ENCODE data around the gene SPTBN1. TPM values are rescaled to one million over a fixed set of nuclear protein-coding genes. Genes with fewer than 3 reads are reported as not detected.

Gene SPTBN1
- total RNA-seq, 2 experiments from 2014 or later = 132 to 183 TPM

DNA sequence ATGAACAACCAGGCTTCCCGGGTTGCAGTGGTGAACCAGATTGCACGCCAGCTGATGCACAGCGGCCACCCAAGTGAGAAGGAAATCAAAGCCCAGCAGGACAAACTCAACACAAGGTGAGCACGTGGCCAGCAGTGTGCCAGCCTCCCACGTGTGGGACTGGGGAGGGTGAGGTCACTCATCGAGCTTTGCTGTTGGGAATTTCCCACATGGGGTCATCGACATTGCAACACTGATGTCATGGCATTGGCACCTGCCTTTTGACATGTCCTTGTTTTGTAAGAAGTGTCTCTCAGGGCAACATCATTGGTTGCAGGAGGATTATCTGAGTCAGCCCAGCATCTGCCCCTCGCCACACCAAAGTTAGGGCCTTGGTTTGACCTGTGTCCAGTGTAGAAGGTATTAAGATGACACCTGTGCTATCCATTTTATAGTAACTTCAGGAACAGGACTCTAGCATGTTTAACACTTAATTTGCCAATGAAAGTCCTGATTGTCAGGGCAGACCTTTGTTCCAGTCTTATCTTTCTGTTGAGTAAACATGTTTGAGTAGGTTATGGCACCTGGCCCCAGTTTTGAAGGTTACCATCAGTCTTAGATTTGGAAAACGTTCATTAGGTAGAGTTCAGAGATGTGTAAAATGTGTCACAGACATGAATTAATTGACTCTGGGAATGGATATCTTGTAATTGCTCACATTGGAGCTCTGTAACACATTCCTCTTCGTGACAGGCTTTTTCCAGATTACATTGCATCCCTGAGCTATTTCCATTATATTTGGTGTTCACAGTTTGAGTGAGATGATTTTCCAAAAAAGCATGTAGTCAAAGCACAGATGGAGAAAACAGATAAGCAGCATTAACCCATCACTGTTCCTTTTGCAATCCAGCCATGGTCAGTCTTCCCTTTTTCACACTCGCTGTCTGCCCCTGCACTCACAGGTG lies 174.1 kb downstream of the SPTBN1 start:
- Histone ChIP-seq H3K9me3 (ENCODE audit: low read length) (no peaks in the 10 kb centered on the region), H3K36me3 (ENCODE audit: insufficient read depth, low read length) (peaks cover 78% of the 10 kb centered on the region), H3K4me2 (ENCODE audit: low read length) (no peak overlapping the region), H3K4me1 (ENCODE audit: insufficient read depth, low read length, poor library complexity, severe bottlenecking) (peaks cover 80% of the 10 kb centered on the region), H4K20me1 (ENCODE audit: insufficient read depth, low read length) (no peaks in the 10 kb centered on the region), H3K27ac (ENCODE audit: low read depth, low read length, poor library complexity, severe bottlenecking) (no peak overlapping the region), H3K4me3 (ENCODE audit: low read depth, low read length, poor library complexity, severe bottlenecking) (no peak overlapping the region), H3K9me2 (ENCODE audit: insufficient read depth, low read length) (no peaks in the 10 kb centered on the region), H2AFZ (ENCODE audit: low read length) (no peak overlapping the region), H3K79me2 (ENCODE audit: insufficient read depth, low read depth, low read length) (no peaks in the 10 kb centered on the region; the same call in 1 of the 2 replicates)
- intact Hi-C loops (cut with micrococcal nuclease; ENCODE audit: unreplicated experiment) = loop anchor here (10.0 kb wide), 2 partner anchors 155 to 665 kb away; no protein-coding TSS in a partner anchor
- BruUV-seq (replicated peaks) = no TSS peak
- CTCF ChIA-PET (ENCODE audit: unreplicated experiment) = no interaction called here
- POLR2A ChIA-PET = interaction anchor here (0.6 to 2.3 kb wide), 4 partner anchors 11 to 102 kb away, joined by 3 to 9 read pairs (median 4); no protein-coding TSS in a partner anchor
- DNase-seq (ENCODE audit: low spot score) = no peak
- TF ChIP-seq, protein P1, sequence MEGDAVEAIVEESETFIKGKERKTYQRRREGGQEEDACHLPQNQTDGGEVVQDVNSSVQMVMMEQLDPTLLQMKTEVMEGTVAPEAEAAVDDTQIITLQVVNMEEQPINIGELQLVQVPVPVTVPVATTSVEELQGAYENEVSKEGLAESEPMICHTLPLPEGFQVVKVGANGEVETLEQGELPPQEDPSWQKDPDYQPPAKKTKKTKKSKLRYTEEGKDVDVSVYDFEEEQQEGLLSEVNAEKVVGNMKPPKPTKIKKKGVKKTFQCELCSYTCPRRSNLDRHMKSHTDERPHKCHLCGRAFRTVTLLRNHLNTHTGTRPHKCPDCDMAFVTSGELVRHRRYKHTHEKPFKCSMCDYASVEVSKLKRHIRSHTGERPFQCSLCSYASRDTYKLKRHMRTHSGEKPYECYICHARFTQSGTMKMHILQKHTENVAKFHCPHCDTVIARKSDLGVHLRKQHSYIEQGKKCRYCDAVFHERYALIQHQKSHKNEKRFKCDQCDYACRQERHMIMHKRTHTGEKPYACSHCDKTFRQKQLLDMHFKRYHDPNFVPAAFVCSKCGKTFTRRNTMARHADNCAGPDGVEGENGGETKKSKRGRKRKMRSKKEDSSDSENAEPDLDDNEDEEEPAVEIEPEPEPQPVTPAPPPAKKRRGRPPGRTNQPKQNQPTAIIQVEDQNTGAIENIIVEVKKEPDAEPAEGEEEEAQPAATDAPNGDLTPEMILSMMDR (conservative IDR thresholded peaks at IDR 0.05; ENCODE audit: low read length) = no peak
- no peak for TF ChIP-seq EZH2phosphoT487 (IDR thresholded peaks at IDR 0.05; ENCODE audit: borderline replicate concordance, low read depth, low read length)

DNA sequence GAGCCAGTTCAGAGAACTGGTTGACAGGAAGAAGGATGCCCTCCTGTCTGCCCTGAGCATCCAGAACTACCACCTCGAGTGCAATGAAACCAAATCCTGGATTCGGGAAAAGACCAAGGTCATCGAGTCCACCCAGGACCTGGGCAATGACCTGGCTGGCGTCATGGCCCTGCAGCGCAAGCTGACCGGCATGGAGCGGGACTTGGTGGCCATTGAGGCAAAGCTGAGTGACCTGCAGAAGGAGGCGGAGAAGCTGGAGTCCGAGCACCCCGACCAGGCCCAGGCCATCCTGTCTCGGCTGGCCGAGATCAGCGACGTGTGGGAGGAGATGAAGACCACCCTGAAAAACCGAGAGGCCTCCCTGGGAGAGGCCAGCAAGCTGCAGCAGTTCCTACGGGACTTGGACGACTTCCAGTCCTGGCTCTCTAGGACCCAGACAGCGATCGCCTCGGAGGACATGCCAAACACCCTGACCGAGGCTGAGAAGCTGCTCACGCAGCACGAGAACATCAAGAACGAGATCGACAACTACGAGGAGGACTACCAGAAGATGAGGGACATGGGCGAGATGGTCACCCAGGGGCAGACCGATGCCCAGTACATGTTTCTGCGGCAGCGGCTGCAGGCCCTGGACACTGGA lies 174.9 kb downstream of the SPTBN1 start:
- H3K27ac ChIP-seq (ENCODE audit: low read depth, low read length, poor library complexity, severe bottlenecking) = no peak overlapping the region
- ChIA-PET POLR2A (interaction anchor here (1.1 to 2.3 kb wide), 3 partner anchors 30 to 72 kb away, joined by 3 to 9 read pairs (median 6); no protein-coding TSS in a partner anchor), CTCF (ENCODE audit: unreplicated experiment) (no interaction called here)
- no peaks in the 10 kb centered on the region for H3K9me2 ChIP-seq (ENCODE audit: insufficient read depth, low read length)
- no peak overlapping the region for H2AFZ ChIP-seq (ENCODE audit: low read length)
- no peak for DNase-seq (ENCODE audit: low spot score)
- intact Hi-C loops (cut with micrococcal nuclease; ENCODE audit: unreplicated experiment) = loop anchor here (10.0 kb wide), 2 partner anchors 154 to 666 kb away; no protein-coding TSS in a partner anchor
- no peak overlapping the region for H3K4me3 ChIP-seq (ENCODE audit: low read depth, low read length, poor library complexity, severe bottlenecking)
- H3K36me3 ChIP-seq (ENCODE audit: insufficient read depth, low read length) = peaks cover 77% of the 10 kb centered on the region
- H3K4me2 ChIP-seq (ENCODE audit: low read length) = no peak overlapping the region
- TF ChIP-seq EZH2phosphoT487 (IDR thresholded peaks at IDR 0.05; ENCODE audit: borderline replicate concordance, low read depth, low read length) = no peak
- TF ChIP-seq, protein P1 (conservative IDR thresholded peaks at IDR 0.05; ENCODE audit: low read length) = no peak
- no peaks in the 10 kb centered on the region for H4K20me1 ChIP-seq (ENCODE audit: insufficient read depth, low read length)
- peaks cover 6% of the 10 kb centered on the region; the same call in 1 of the 2 replicates for H3K79me2 ChIP-seq (ENCODE audit: insufficient read depth, low read depth, low read length)
- TSS peak; percentile 71 for BruUV-seq (replicated peaks)
- H3K9me3 ChIP-seq (ENCODE audit: low read length) = no peaks in the 10 kb centered on the region
- peaks cover 88% of the 10 kb centered on the region for H3K4me1 ChIP-seq (ENCODE audit: insufficient read depth, low read length, poor library complexity, severe bottlenecking)

Data from OCI-LY7 (cell line).